Measurements from ENCODE around the gene EDEM3. TPM values are rescaled to one million over a fixed set of nuclear protein-coding genes. Genes with fewer than 3 reads are reported as not detected.
A peak's percentile ranks its signal among the peaks of the same experiment; 100 is the strongest.

The EDEM3 gene
- total and polyA plus RNA-seq, 2 donors (not counting 1 experiment from before 2014, with no cell fraction given) = 40.2 to 47.9 TPM

- DNase-seq (ENCODE audit: low read depth in 2 of 2) = no peak
- H3K4me2 ChIP-seq (ENCODE audit: extremely low read depth, insufficient read depth, low read length) = peak overlapping the region; percentile 61
- no peaks in the 10 kb centered on the region for H3K9me3 ChIP-seq (ENCODE audit: control insufficient read depth, insufficient read depth, low read depth, low read length)
- H3K27me3 ChIP-seq (ENCODE audit: control insufficient read depth, insufficient read depth, low read length) = no peaks in the 10 kb centered on the region
- no peak for TF ChIP-seq EZH2 (IDR thresholded peaks at IDR 0.05; ENCODE audit: low read length, missing control alignments)
- peaks cover 26% of the 10 kb centered on the region for H3K79me2 ChIP-seq (ENCODE audit: control insufficient read depth, insufficient read depth, low read length)
- no peaks in the 10 kb centered on the region for H3K36me3 ChIP-seq (ENCODE audit: control insufficient read depth, insufficient read depth, low read length)
- no peaks in the 10 kb centered on the region for H4K20me1 ChIP-seq (ENCODE audit: control insufficient read depth, extremely low read depth, insufficient read depth, low read length)
- H2AFZ ChIP-seq (ENCODE audit: low read length) = no peak overlapping the region
- H3K9ac ChIP-seq (ENCODE audit: insufficient read depth, low read length) = no peak overlapping the region
- H3K4me1 ChIP-seq (ENCODE audit: control insufficient read depth, extremely low read depth, insufficient read depth, low read length) = no peaks in the 10 kb centered on the region
- H3K4me3 ChIP-seq (replicated peaks in 1 of 4; ENCODE audit: control extremely low read depth in 1 of 4, insufficient read depth in 1 of 4, low read depth in 3 of 4, low read length in 4 of 4) = peak overlapping the region; percentile 79 to 94 (median 88)
- no peak overlapping the region for H3K27ac ChIP-seq (ENCODE audit: insufficient read depth, low read length)
These were observed 1.5 kb downstream of the EDEM3 start for GRCh38 chr1:184753117-184753516.

- H2AFZ ChIP-seq (ENCODE audit: low read length) = no peak overlapping the region
- H3K9me3 ChIP-seq (ENCODE audit: control insufficient read depth, insufficient read depth, low read depth, low read length) = no peaks in the 10 kb centered on the region
- H3K4me3 ChIP-seq (replicated peaks in 1 of 4; ENCODE audit: control extremely low read depth in 1 of 4, insufficient read depth in 1 of 4, low read depth in 3 of 4, low read length in 4 of 4) = peak overlapping the region in 1 of 4 experiments; percentile 94
- no peaks in the 10 kb centered on the region for H3K27me3 ChIP-seq (ENCODE audit: control insufficient read depth, insufficient read depth, low read length)
- H3K27ac ChIP-seq (ENCODE audit: insufficient read depth, low read length) = no peak overlapping the region
- H3K4me1 ChIP-seq (ENCODE audit: control insufficient read depth, extremely low read depth, insufficient read depth, low read length) = no peaks in the 10 kb centered on the region
- H3K4me2 ChIP-seq (ENCODE audit: extremely low read depth, insufficient read depth, low read length) = peak overlapping the region; percentile 61
- H3K79me2 ChIP-seq (ENCODE audit: control insufficient read depth, insufficient read depth, low read length) = peaks cover 26% of the 10 kb centered on the region
- no peaks in the 10 kb centered on the region for H4K20me1 ChIP-seq (ENCODE audit: control insufficient read depth, extremely low read depth, insufficient read depth, low read length)
- DNase-seq (ENCODE audit: low read depth in 2 of 2) = no peak
- no peak overlapping the region for H3K9ac ChIP-seq (ENCODE audit: insufficient read depth, low read length)
- no peaks in the 10 kb centered on the region for H3K36me3 ChIP-seq (ENCODE audit: control insufficient read depth, insufficient read depth, low read length)
- TF ChIP-seq, protein P1, sequence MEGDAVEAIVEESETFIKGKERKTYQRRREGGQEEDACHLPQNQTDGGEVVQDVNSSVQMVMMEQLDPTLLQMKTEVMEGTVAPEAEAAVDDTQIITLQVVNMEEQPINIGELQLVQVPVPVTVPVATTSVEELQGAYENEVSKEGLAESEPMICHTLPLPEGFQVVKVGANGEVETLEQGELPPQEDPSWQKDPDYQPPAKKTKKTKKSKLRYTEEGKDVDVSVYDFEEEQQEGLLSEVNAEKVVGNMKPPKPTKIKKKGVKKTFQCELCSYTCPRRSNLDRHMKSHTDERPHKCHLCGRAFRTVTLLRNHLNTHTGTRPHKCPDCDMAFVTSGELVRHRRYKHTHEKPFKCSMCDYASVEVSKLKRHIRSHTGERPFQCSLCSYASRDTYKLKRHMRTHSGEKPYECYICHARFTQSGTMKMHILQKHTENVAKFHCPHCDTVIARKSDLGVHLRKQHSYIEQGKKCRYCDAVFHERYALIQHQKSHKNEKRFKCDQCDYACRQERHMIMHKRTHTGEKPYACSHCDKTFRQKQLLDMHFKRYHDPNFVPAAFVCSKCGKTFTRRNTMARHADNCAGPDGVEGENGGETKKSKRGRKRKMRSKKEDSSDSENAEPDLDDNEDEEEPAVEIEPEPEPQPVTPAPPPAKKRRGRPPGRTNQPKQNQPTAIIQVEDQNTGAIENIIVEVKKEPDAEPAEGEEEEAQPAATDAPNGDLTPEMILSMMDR (conservative IDR thresholded peaks at IDR 0.05 in 1 of 2, IDR thresholded peaks at IDR 0.05 in 1 of 2; ENCODE audit: low read depth in 1 of 2, low read length in 2 of 2) = no peak
- no peak for TF ChIP-seq EZH2 (IDR thresholded peaks at IDR 0.05; ENCODE audit: low read length, missing control alignments)
These were observed 2.0 kb downstream of the EDEM3 start for GRCh38 chr1:184752656-184753055.

DNA sequence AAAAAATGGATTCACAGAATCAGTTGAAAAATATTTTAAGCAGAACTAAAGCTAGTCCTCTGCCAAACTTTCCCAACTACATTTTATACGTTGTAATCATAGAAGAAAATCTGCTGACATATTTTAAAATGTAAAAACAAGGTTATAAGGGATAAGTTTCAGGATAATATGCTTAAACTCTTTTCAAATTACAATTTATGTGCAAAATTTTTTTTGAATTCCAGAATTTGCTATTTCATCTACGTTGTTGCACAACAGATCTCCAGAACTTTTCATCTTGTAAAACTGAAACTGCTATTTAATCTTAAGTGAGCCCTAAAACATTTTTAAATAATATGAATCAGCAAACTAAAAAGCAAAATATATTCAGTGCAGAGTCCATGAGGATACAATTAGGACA lies 5.9 kb downstream of the EDEM3 start:
- TF ChIP-seq, protein P1 (conservative IDR thresholded peaks at IDR 0.05 in 1 of 2, IDR thresholded peaks at IDR 0.05 in 1 of 2; ENCODE audit: low read depth in 1 of 2, low read length in 2 of 2) = no peak
- no peak for TF ChIP-seq EZH2 (IDR thresholded peaks at IDR 0.05; ENCODE audit: low read length, missing control alignments)
- Histone ChIP-seq H3K4me1 (ENCODE audit: control insufficient read depth, extremely low read depth, insufficient read depth, low read length) (peaks cover 2% of the 10 kb centered on the region), H3K4me2 (ENCODE audit: extremely low read depth, insufficient read depth, low read length) (no peak overlapping the region), H3K9me3 (ENCODE audit: control insufficient read depth, insufficient read depth, low read depth, low read length) (no peaks in the 10 kb centered on the region), H3K27ac (ENCODE audit: insufficient read depth, low read length) (no peak overlapping the region), H3K9ac (ENCODE audit: insufficient read depth, low read length) (no peak overlapping the region), H3K27me3 (ENCODE audit: control insufficient read depth, insufficient read depth, low read length) (no peaks in the 10 kb centered on the region), H3K79me2 (ENCODE audit: control insufficient read depth, insufficient read depth, low read length) (peaks cover 19% of the 10 kb centered on the region), H3K36me3 (ENCODE audit: control insufficient read depth, insufficient read depth, low read length) (no peaks in the 10 kb centered on the region), H2AFZ (ENCODE audit: low read length) (no peak overlapping the region), H3K4me3 (replicated peaks in 1 of 4; ENCODE audit: control extremely low read depth in 1 of 4, insufficient read depth in 1 of 4, low read depth in 3 of 4, low read length in 4 of 4) (peak overlapping the region in 1 of 4 experiments; percentile 10), H4K20me1 (ENCODE audit: control insufficient read depth, extremely low read depth, insufficient read depth, low read length) (no peaks in the 10 kb centered on the region)
- DNase-seq (ENCODE audit: low read depth in 2 of 2) = peak in 1 of 2 donors; percentile 33

Data from fibroblast of lung (primary cell).